Neural cell (in vitro differentiated cells): Measurements from ENCODE around the gene TMEM11.

Experiments used
- EP300 ChIP-seq: fragments of 450-650 bp; conservative IDR thresholded peaks from 2 replicates; pipeline ENCODE4 v1.6.1; 2014; ENCODE audit warnings: antibody characterized with exemption, mild to moderate bottlenecking, moderate library complexity; ENCODE audit not compliant: poor library complexity, severe bottlenecking
- EZH2 ChIP-seq: fragments of 200-600, 300-800 bp; shearing (Covaris generic), sonication (generic); IDR thresholded peaks from 2 replicates; pipeline ENCODE4 v1.6.1; 2014; ENCODE audit warnings: antibody characterized with exemption, low read length, borderline replicate concordance, mild to moderate bottlenecking; ENCODE audit not compliant: insufficient read depth, poor library complexity, severe bottlenecking
- MXI1 ChIP-seq: fragments of 450-650 bp; conservative IDR thresholded peaks from 2 replicates; pipeline ENCODE4 v1.6.1; 2014; ENCODE audit warnings: antibody characterized with exemption, mild to moderate bottlenecking; ENCODE audit not compliant: poor library complexity, severe bottlenecking
- POLR2AphosphoS5 ChIP-seq: IDR thresholded peaks from 2 replicates; pipeline ENCODE4 v1.6.1; 2012
- RAD21 ChIP-seq: fragments of 450-650 bp; conservative IDR thresholded peaks from 2 replicates; pipeline ENCODE4 v1.6.1; 2014; ENCODE audit warnings: antibody characterized with exemption, mild to moderate bottlenecking, moderate library complexity
- REST ChIP-seq: IDR thresholded peaks from 2 replicates; pipeline ENCODE4 v1.6.1; 2012; ENCODE audit warnings: borderline replicate concordance
- TAF1 ChIP-seq: IDR thresholded peaks from 2 replicates; pipeline ENCODE4 v1.6.1; 2012; ENCODE audit warnings: low read depth
- TF ChIP-seq, protein P1 (sequence below): fragments of 450-650 bp; IDR thresholded peaks from 2 replicates; pipeline ENCODE4 v1.5.1; 2014; ENCODE audit warnings: antibody characterized with exemption, mild to moderate bottlenecking, moderate library complexity; ENCODE audit not compliant: poor library complexity, severe bottlenecking

GRCh38 chr17:21149621-21150020 lies 64.3 kb downstream of the TMEM11 start:
- TF ChIP-seq EP300 = no peak
- no peak for TF ChIP-seq RAD21
- TF ChIP-seq, protein P1, sequence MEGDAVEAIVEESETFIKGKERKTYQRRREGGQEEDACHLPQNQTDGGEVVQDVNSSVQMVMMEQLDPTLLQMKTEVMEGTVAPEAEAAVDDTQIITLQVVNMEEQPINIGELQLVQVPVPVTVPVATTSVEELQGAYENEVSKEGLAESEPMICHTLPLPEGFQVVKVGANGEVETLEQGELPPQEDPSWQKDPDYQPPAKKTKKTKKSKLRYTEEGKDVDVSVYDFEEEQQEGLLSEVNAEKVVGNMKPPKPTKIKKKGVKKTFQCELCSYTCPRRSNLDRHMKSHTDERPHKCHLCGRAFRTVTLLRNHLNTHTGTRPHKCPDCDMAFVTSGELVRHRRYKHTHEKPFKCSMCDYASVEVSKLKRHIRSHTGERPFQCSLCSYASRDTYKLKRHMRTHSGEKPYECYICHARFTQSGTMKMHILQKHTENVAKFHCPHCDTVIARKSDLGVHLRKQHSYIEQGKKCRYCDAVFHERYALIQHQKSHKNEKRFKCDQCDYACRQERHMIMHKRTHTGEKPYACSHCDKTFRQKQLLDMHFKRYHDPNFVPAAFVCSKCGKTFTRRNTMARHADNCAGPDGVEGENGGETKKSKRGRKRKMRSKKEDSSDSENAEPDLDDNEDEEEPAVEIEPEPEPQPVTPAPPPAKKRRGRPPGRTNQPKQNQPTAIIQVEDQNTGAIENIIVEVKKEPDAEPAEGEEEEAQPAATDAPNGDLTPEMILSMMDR = no peak
- no peak for TF ChIP-seq EZH2
- no peak for TF ChIP-seq REST
- no peak for TF ChIP-seq POLR2AphosphoS5
- no peak for TF ChIP-seq MXI1
- no peak for TF ChIP-seq TAF1
